NCI-H774 (cell line): ENCODE data around the gene ITGB4.

Experiments
- DNase-seq: peaks from one replicate; lab custom pipeline; 2025; lab: John Stamatoyannopoulos, UW

The ITGB4 gene

DNA sequence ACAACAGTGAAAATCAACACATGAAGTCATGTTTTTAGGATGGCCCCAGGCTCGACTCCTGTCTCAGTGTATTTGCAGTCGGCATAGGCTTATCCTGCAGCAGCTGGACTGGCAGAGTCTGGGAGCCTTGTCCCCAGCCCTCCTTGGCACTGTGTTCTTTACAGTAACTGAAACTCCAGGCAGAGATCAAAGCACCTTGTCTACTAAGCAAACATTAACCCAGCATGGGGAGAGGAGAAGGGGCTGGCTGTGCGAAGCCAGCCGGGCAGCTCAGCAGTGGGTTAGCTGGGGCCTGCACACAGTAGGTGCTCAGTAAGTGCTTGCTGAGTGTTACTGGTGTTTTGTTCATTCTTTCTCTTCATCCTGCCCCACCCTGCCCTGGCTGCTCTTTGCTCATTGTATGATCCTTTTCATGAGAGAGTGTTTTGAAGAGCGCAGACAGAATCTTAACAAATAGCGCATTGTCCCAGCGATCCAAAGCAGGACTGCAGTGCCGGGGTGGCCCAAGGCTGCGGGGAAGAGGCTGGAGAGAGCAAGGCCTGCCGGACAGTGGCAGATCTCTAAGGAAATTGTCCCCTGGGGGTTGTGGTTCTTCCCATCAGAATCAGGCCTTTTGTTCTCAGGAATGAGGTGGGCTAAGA, 23.5 kb upstream of the ITGB4 start:
- DNase-seq = no peak

DNA sequence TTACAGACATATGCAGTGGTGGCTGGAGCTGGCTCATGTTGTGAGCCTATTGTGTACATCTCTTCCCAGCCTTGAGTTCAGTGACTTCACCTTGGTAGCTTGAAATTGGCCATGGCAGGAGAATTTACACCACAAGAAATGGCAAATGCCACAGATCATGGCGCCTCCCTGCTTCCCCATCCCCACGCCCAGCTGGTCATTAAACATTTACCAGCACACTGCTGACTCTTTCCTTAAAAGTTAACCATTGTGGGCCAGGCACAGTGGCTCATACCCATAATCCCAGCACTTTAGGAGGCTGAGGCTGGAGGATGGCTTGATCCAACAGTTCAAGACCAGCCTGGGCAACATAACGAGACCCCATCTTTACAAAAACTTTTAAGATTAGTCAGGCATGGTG, 22.6 kb upstream of the ITGB4 start:
- no peak for DNase-seq

DNA sequence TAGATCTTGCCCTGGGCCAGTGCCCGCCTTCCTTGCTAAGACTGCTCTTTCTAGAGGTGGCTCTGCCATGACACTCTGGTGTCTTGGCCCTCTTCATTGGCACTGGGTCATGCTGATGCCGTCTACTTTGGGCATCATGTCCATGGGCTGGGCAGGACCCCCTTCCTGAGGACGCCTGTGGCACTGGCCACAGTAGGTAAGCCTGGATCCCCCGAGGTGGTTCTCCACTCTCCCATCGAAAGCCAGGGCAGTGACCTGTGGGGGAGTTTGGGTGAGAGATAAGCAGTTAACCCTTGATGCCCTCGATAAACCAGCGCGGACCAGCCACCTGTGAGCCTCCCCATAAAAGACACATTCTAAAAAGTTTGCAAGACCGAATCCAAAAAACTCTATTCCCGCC, 20.0 kb upstream of the ITGB4 start:
- DNase-seq = no peak

- no peak for DNase-seq
Measured at GRCh38 chr17:75703191-75703590, 18.1 kb upstream of the ITGB4 start.

DNA sequence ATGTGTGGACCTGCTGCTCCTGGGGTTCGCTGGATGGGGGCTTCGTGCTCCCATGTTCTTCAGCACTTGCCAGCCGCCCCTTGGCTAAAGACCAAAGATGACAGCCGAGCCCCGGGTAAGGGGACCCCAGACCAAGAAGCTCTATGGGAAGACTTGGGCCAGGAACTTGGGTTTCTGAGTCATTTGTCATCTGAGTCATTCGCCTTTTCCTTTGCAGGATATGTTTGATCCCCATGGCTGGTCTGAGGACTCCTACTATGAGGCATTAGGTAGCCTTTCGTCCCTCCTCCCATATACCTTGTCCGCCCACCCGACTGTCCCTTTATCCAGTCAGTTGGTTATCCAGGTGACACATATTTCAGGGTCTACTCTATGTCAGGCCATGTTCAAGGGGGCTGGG, 17.7 kb upstream of the ITGB4 start:
- DNase-seq = no peak

- no peak for DNase-seq
Measured at GRCh38 chr17:75704963-75705875, 16.0 kb upstream of the ITGB4 start.

DNA sequence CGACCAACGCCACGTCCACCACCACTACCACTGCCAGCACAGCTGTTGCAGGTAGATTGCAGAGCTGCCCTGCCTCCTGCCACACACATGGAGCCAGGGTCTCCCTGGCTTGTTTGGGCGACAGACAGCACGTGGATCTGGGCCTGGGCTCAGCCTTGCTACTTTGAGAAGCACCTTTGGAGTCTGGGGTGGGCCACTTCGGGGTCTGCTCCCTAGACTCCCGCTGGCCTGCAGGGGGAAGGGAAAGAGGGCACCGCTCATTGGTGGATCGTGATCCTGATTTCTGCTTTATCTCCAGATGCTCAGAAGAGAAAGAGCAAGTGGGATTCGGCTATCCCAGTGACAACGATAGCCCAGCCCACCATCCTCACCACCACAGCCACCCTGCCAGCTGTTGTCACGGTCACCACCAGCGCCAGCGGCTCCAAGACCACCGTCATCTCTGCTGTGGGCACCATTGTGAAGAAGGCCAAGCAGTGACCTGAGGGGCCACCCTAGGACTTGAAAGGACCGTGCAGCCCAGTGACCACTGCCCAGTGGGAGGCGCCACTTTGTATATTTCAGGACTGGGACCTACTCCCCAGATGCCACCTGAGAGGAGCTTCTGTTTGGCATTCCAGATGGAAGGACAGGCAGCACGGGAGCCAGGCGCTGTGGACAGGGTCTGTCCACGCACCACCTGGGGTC, 15.1 kb upstream of the ITGB4 start:
- no peak for DNase-seq

- DNase-seq = no peak
Measured at GRCh38 chr17:75707079-75707571, 14.1 kb upstream of the ITGB4 start.

GRCh38 chr17:75712446-75712845, 8.8 kb upstream of the ITGB4 start:
- no peak for DNase-seq

DNA sequence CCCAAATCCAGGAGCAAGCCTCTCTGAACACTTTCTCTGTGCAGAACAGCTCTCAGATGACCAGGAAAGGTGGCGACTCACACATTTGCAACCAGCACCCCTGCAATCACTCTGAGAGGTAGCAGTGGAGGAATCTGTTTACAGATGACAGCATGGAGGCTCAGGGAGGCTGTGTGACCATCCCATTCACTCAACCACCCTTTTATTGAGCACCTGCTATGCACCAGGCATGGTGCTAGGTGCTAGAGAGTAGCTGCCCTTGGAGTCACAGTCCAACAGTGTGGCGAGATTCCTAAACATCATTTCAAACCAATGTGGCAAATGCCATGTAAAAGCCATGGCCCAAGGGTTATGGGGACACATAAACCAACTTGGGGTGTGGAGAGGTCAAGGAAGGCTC, 1.5 kb upstream of the ITGB4 start:
- no peak for DNase-seq

DNA sequence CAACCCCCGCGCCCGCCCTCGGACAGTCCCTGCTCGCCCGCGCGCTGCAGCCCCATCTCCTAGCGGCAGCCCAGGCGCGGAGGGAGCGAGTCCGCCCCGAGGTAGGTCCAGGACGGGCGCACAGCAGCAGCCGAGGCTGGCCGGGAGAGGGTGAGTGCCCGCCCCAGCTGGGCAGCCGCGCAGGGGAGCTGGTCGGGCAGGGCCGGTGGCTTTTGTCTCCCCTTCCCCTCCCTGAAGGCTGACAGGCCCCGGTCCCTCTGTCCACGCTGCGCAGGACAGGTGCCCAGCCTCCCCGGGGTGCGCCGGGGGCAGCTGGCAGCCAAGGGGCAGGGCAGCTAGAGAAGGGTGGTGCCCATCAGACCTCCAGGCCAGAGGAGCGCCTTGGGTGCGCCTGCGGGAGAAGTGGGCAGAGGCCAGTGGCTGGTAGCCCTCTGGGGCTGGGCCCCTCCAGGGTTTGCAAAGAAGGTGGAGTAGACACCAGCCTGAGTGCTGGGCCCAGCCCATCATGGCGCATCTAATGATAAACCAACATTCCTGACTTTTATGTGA, 278 bp downstream of the ITGB4 start:
- no peak for DNase-seq

DNA sequence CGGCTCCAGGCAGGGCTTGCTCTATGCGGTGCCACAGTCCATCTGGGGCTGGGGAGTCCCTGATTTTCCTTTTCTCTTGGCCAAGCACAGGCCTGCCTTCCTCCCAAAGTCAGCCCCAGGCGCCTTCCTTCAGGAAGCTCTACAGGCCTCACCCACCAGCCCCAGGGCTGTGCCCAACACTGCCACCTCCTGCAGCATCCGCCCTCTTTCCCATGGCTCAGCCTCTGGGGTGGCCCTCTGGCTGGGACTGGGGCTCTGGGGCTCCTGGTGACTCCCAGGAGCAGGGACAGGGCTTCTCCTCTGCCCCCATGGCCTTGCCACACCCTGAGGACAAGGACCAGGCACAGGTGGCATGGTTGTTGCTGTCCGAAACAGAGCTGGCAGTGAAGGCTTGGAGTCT, 817 bp downstream of the ITGB4 start:
- no peak for DNase-seq

DNA sequence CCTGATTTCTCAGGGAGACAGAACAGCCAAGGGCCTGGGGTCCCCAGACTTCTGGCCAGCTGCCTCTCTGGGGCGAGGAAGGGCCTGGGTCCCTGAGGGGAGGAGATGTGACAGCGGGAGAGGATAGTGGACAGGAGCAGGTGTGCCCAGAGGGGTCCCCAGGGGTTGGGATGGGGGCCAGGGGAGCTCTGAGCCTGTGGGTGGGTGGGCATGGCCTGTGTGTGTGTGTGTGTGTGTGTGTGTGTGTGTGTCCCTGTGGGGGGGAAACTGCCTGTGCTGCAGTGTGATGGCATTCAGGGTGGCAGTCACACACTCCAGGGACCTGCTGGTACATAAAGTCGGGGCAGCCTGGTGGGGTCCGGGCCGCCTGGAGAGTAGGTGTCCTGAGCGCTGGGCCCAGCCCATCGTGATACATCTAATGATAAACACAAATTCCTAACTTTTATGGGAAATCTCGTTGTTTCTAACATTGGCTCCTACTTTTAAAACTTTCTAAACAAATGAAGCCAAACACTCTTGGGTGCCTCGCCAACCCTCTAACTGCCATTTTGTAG, 1.4 kb downstream of the ITGB4 start:
- DNase-seq = no peak

- DNase-seq = no peak
Measured at GRCh38 chr17:75723171-75723930, 2.1 kb downstream of the ITGB4 start.

DNA sequence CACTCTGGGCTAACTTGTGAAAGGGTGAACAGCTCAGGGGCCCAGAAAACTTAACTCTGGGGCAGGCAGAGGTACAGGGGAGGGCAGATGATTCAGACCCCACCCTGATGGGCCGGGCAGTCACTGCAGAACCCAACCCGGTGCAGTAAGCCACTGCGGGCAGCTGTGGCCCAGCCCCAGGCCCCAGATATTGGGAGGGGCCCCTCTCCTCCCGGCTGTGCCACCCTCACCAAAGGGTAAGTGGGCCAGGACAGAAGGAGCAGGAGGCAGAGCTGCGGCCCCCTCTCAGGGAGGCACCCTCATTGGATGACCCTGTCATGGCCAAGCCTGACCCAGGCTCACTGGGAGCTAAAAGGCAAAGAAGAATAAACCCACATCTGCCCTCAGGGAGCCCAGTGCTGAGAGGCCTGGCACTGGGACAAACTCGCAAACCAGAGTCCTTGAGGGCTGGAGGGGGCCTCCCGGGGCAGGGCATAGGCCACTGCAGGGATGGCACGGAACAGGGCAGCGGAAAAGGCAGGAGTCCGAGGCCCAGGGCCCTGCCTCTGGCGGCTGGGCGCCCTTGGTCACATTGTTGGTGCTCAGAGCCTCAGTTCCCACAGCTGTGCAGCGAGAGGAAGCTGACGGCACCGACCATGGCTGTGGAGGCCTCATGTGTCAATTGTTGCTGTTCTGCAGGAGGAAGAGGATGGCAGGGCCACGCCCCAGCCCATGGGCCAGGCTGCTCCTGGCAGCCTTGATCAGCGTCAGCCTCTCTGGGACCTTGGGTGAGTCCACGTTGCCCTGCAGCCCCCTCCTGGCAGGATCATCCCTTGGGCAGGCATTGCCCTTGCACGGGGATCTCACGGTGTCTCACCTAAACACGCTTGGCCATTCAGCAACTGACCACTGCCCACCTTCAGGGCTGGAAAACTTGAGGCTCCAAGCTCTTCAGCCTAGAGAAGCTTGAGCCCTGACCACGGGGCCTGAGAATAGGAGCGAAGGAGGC, 3.1 kb downstream of the ITGB4 start:
- no peak for DNase-seq

DNA sequence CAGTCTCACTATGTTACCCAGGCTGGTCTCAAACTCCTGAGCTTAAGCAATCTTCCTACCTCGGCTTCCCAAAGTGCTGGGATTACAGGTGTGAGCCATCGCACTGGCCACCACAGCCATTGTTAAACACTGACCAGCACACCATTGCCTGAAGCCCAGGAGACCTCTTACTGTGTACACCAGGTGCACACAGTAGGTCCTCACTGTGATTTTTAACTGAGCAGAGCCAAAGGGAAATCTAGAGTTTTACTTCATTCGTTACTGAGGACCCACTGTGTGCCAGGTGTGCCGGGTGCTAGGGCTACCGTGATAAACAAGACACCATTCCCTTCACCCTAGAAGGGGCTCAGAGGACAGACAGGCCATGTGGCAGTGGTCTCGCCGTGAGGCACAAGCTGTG, 4.2 kb downstream of the ITGB4 start:
- DNase-seq = no peak

GRCh38 chr17:75727391-75727790, 6.1 kb downstream of the ITGB4 start:
- no peak for DNase-seq

- no peak for DNase-seq
Measured at GRCh38 chr17:75729351-75729750, 8.1 kb downstream of the ITGB4 start.

DNA sequence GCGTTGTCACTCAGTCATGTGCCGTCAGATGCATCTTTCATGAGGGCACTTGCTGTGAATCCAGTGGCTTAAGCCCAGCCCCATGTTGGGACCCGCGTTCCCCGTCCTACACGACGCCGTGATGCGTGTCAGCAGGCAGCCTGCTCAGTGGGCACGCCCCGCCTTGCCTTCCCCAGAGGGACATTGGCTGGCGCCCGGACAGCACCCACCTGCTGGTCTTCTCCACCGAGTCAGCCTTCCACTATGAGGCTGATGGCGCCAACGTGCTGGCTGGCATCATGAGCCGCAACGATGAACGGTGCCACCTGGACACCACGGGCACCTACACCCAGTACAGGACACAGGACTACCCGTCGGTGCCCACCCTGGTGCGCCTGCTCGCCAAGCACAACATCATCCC, 8.8 kb downstream of the ITGB4 start:
- DNase-seq = no peak

- DNase-seq = no peak
Measured at GRCh38 chr17:75731086-75731715, 9.9 kb downstream of the ITGB4 start.
